GM12891 (cell line): Measurements from ENCODE around the gene ANKS1A.
"Not testable (repeated sequence)": the region's sequence is repeated elsewhere in the genome, so short reads cannot be mapped to it uniquely, and the experiment has no call there.

ENCODE experiments used
- DNase-seq: peaks from one replicate; pipeline ENCODE4 v3.0.0; 2011; ENCODE audit warnings: low spot score; ENCODE audit not compliant: insufficient read length
- FAIRE-seq: peaks from 2 replicates; lab custom pipeline; 2011; peaks lifted over from hg19 to GRCh38; lab: Jason Lieb, UNC
- PAX5 ChIP-seq: IDR thresholded peaks from 2 replicates; pipeline ENCODE4 v1.6.1; 2011; ENCODE audit warnings: low read length, moderate library complexity, mild to moderate bottlenecking; ENCODE audit not compliant: insufficient read depth, severe bottlenecking
- POLR2A ChIP-seq: IDR thresholded peaks from 2 replicates; pipeline ENCODE4 v1.6.1; 2011; ENCODE audit warnings: low read depth, low read length, control low read depth
- POLR2AphosphoS5 ChIP-seq: IDR thresholded peaks from 2 replicates; pipeline ENCODE4 v1.6.1; 2011; ENCODE audit warnings: low read depth, low read length, control low read depth
- POU2F2 ChIP-seq: IDR thresholded peaks from 2 replicates; pipeline ENCODE4 v1.6.1; 2011; ENCODE audit warnings: low read depth, mild to moderate bottlenecking, control low read depth, low read length, moderate library complexity
- SPI1 ChIP-seq: IDR thresholded peaks from 2 replicates; pipeline ENCODE4 v1.6.1; 2011; ENCODE audit warnings: low read depth, low read length, control low read depth
- TAF1 ChIP-seq: IDR thresholded peaks from 2 replicates; pipeline ENCODE4 v1.6.1; 2011; ENCODE audit warnings: low read depth, low read length, control low read depth

Gene ANKS1A

GRCh38 chr6:34982424-34982852 lies 93.4 kb downstream of the ANKS1A start:
- FAIRE-seq (peak; percentile 71), DNase-seq (no peak)
- TF ChIP-seq POLR2AphosphoS5 (no peak), TAF1 (no peak), PAX5 (no peak), POU2F2 (no peak), SPI1 (no peak), POLR2A (no peak)

- FAIRE-seq: no peak
- no peak for DNase-seq
- TF ChIP-seq PAX5: no peak
These were observed 95.4 kb downstream of the ANKS1A start for GRCh38 chr6:34984416-34984815.

DNA sequence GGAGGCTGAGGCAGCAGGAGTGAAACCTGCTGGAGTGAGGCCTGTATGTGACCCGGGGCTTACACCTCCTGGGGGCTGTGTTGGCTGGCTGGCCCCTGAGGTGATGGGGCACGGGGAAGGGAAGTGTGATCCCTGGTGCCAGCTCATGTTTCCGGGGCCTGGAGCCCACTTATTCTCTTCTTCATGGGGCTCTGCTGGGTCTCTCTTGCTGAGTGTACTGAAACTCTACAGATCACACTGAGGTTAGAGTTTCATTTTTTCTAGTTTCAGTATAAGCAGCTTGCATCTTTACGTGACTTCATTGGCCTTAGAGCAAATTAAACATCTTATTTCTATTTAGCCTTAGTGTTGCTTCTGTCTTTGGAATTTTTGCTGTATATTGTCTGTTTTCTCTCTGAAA lies 96.2 kb downstream of the ANKS1A start:
- FAIRE-seq: no peak
- no peak for DNase-seq
- TF ChIP-seq SPI1: no peak
- TF ChIP-seq PAX5: no peak
- TF ChIP-seq POLR2AphosphoS5: no peak
- no peak for TF ChIP-seq POLR2A
- TF ChIP-seq POU2F2: no peak
- no peak for TF ChIP-seq TAF1

DNA sequence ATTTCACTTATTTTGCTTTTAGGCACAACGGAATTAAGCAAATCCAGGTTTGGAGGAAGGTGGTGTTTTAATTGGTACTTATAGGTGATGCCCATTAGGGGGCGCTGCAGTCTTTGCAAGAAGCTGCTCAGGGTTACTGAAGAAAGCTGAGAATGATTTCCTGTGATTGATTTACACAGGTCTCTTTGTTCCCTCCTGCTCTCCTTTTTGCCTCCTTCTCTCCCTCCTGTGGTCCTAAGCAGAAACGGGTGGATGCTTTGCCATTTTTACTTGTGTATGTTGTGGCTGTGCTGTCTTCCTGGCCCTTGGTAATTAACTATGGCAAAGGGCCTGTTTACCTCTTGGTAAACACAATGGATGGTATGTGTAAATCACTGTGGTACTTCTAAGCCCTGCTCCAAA lies 97.8 kb downstream of the ANKS1A start:
- no peak for TF ChIP-seq TAF1
- no peak for TF ChIP-seq SPI1
- TF ChIP-seq POU2F2: no peak
- no peak for TF ChIP-seq POLR2A
- no peak for TF ChIP-seq PAX5
- TF ChIP-seq POLR2AphosphoS5: no peak
- FAIRE-seq: peak; percentile 43
- DNase-seq: peak; percentile 32

DNA sequence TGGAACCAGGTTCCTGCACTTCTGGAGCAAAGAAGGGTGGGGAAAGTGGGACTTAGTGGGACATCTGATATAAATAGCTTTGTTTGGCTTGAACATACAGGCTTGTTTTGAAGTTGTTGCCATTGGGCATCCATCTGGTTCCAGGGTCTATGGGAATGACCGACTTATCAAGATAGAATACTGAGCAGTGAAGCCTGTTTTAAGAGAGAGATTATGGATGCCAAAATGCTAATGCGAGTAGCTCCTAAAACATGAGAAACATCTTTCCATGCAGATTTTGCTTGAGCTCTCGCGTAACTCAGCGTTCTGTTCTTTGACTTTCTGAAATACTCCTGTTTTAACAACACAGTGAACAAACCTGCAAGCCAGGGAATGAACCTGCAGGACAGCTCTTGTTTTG lies 98.5 kb downstream of the ANKS1A start:
- DNase-seq: no peak
- FAIRE-seq: no peak

DNA sequence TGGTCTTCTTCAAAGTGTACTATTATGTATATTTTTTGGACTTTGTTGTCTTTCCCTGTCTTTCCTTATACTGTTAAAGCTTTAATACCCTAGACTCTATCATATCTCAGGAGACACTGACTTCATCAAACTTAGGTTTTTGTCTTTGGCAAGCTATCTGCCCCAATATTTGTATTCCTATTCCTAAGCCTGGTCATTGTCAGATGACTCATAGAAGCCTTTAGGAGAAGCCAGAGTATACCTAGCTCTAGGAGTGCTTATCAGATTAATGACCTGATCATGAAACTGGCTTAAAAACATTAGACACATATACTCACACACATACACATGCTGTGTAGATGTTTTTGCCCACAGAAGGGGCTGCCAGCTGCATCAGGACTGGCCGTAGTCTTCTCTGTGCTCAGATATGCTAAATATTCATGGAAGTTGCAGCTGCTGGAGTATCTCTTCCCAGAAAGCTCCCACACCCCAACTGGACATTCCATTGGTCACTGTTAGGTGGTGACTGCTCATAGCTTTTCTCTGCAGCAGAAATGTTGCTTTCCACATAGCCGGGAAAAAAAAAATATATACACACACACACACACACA lies 102.0 kb downstream of the ANKS1A start:
- DNase-seq (no peak), FAIRE-seq (no peak)
- no peak for TF ChIP-seq POU2F2
- no peak for TF ChIP-seq PAX5
- no peak for TF ChIP-seq SPI1
- TF ChIP-seq TAF1: no peak
- TF ChIP-seq POLR2A: no peak
- TF ChIP-seq POLR2AphosphoS5: no peak

More for the DNA sequence above, 98.5 kb downstream of the ANKS1A start:
- no peak for TF ChIP-seq POU2F2
- TF ChIP-seq TAF1: no peak
- TF ChIP-seq PAX5: no peak
- TF ChIP-seq POLR2AphosphoS5: no peak

DNA sequence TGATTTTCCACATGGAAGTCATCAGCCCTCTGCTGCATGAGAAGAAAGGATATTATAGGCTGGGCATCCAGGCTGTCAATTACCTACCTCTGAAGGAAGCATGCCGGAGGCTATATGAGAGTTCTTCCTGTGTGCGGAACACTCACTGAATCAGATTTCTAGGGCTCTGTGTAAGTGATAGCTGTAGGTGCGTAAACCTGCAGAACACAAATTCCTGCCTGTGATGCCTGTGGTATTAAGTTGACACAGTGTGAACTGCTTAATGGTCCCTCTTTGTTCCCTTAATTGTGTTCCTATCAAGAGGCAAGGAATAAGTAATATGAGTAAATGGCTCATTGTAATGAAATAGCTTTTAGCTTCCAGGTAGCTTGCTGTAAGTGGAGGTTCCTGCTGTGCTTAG lies 103.3 kb downstream of the ANKS1A start:
- FAIRE-seq (no peak), DNase-seq (no peak)
- TF ChIP-seq PAX5 (no peak), POLR2A (no peak), SPI1 (no peak), TAF1 (no peak), POLR2AphosphoS5 (no peak), POU2F2 (no peak)

GRCh38 chr6:34993213-34993612 lies 104.2 kb downstream of the ANKS1A start:
- no peak for FAIRE-seq
- DNase-seq: no peak
- no peak for TF ChIP-seq POLR2A
- no peak for TF ChIP-seq POU2F2
- TF ChIP-seq TAF1: no peak
- no peak for TF ChIP-seq PAX5
- no peak for TF ChIP-seq SPI1

GRCh38 chr6:34994693-34995092 lies 105.6 kb downstream of the ANKS1A start:
- TF ChIP-seq TAF1: no peak
- no peak for TF ChIP-seq SPI1
- no peak for TF ChIP-seq POLR2A
- TF ChIP-seq POU2F2: no peak
- no peak for TF ChIP-seq PAX5
- TF ChIP-seq POLR2AphosphoS5: no peak
- FAIRE-seq (no peak), DNase-seq (no peak)

DNA sequence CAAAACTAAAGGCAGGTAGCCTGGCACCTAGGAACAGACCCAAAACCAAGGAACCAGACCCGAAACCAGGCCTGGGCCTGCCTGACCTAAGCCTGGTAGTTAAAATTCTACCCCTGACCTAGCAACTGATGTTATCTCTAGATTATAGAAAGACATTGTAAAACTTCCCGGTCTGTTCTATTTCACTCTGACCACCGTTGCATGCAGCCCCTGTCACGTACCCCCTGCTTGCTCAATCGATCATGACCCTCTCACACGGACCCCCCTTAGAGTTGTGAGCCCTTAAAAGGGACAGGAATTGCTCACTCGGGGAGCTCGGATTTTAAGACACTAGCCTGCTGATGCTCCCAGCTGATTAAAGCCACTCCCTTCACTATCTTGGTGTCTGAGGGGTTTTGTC lies 109.4 kb downstream of the ANKS1A start:
- FAIRE-seq: not testable (repeated sequence)

GRCh38 chr6:34999153-34999552 lies 110.1 kb downstream of the ANKS1A start:
- not testable (repeated sequence) for DNase-seq, FAIRE-seq

More for the DNA sequence above, 109.4 kb downstream of the ANKS1A start:
- not testable (repeated sequence) for DNase-seq

DNA sequence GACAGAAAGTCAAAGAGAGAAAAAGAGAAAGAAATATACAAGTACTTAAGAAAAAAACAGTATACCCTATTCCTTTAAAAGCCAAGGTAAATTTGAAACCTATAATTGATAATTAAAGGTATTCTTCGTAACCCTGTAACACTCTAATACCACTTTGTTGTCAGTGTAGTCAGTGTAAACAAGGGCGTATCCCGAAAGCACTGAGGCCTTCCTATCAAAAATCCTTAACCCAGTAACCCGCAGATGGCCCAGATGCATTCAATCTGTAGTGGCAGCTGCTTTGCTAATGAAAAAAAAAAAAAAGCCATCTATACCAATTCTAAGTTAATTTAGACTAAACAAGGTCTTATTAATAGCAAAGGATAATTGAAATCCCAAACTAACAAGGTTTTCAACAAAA lies 110.9 kb downstream of the ANKS1A start:
- not testable (repeated sequence) for FAIRE-seq, DNase-seq

- DNase-seq, FAIRE-seq: not testable (repeated sequence)
These were observed 112.3 kb downstream of the ANKS1A start for GRCh38 chr6:35001349-35001748.

- DNase-seq, FAIRE-seq: not testable (repeated sequence)
These were observed 115.0 kb downstream of the ANKS1A start for GRCh38 chr6:35003886-35004530.
